Activated naive CD4-positive, alpha-beta T cell treated with Interleukin-2 at 50 U/mL for 16 hours (primary cell): Measurements from ENCODE around the gene NPW.
"Not testable (repeated sequence)": the region's sequence is repeated elsewhere in the genome, so short reads cannot be mapped to it uniquely, and the experiment has no call there.

Experiments
- DNase-seq: peaks from one replicate; pipeline ENCODE4 v3.0.0-alpha.2; 2020

NPW gene

DNA sequence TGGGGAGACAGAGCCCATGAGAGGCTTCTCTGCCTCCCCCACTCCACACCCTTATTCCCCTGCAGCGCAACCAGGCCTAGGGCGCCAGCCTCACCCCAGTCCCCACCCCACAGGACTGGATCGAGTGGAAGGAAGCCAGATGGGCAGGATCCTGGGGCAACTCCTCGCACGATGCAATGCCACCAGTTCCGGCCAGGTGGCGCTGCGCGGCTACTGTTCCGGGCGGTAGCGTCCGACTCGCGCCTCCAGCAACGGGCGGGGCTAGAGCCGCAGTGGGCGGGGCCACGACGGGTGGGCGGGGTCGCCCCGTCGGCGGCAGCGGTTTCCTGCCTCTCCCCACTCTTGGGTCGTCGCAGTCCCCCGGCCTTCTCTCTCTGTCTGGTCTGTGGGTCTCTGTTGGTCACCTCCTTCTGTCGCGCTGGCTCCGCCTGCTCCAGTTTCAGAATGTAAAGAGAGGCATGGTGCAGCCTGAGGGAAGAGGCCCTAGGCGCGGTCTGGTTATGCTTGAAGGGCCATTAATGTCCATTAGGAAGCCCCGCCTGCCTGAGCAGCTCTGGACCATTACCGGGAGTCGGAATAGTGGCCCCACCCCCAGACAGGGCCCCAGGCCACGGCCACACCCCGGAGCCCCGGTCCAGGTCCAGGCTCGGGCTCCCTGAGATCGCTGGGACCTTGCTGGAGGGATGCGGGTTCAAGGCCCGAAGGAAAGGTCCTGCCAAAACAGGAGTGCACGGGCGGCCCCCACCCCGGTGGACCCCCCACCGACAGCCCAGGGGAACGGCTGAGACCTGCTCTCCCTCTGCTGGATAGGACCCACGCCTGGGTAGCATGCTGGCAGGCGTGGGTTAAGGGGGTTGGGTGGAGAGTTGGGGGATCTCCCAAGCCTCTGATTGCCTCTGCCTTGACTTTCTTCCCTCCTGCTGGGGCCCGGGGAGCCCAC lies 3.8 kb downstream of the NPW start:
- peak; percentile 95 for DNase-seq

DNA sequence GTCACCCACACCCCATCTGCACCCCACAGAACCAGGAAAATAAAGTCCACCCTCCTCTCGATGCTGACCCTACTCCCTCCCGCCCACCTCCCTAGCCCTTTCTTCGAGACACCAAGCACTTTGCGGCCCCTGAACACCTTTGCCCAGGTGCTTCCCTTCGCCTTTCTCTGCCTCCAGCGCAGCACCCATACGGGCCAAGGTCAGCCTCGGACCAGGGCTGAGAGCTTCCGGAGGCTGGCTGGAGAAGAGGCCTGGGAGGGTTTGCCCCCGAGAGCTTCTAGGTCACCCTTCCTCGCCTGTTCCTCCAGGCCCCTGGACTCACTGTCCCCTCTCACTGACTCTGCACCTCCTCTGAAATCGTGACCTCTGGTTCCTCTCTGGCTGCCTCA lies 4.4 kb downstream of the NPW start:
- DNase-seq = no peak

DNA sequence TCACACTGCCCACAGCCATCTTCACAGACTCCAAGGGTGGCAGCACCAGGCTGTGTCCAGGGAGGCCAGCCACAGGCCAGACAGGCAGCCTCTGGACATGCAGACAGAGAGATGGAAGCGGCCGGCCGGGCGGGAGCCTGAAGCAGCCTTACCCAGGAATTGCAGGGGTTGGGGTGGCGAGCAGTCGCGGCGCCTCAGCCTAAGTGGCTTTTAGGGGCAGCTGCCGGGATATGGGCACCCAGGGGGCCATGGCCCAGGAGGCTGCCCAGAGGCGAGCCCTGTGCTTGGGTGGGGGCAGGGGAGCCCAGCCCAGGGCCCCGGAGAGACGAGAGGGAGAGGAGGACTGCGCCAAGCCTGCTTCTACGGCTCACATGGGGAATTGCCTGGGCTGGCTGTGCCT lies 5.7 kb downstream of the NPW start:
- DNase-seq = no peak

DNA sequence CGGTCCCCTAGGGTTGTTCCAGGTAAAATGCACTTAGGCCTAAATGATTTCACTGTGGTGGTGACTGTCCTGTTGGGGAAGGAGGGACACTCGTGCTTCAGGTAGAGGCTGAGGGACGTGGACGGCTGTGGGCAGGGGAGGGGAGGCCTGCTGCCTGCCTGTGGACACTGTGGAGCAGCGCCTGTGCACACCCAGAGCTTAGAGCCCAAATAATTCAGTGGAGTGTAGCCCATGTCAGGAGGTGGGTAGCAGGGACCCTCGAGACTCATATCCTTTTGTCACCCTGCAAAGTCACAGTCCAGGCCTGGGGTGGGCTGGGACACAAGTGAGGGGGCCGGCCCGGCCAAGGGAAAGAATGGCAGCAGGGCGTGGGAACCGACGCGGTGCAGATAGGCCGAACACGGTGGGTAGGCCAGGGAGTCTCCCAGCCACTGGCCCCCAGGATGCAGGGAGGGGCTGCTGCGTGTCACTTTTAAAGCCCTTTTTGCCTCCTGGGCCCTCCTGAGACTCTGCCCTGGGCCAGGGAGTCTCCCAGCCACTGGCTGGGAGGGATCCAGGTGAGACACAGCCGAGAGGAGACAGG lies 6.4 kb downstream of the NPW start:
- DNase-seq = no peak

DNA sequence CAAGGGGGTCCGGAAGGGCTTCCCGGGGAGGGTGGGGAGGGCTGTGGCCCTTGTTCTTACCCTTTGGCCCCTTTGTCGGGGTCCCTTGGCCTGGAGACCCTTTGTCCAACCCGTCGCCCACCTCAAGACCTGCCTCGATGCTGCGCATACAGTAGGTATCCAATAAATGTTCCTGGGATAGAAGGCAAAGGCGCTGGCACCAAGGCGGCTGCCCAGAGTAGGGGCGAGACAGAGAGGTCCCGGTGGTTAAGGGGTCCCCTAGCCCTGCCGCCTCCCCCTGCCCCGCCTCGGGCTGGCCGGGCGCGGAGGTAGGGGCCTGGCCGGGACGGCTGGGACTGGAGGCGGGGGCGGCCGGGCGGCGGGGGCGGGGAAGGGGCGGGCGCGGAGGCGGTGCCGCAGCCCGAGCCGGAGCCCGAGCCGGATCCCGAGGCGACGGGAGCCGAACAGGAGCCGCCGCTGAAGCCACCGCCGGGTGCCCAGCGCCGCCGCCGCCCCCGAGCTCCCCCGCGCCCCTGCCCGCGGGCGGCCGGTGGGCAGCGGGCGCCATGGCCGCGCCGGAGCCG lies 7.0 kb downstream of the NPW start, which contains the start of gene NHERF2:
Gene NHERF2 (plus strand): TSS at position 442 of the 563 bp plus-strand sequence. CDS start 104 bp downstream, at position 546.
- peak; percentile 20 for DNase-seq

DNA sequence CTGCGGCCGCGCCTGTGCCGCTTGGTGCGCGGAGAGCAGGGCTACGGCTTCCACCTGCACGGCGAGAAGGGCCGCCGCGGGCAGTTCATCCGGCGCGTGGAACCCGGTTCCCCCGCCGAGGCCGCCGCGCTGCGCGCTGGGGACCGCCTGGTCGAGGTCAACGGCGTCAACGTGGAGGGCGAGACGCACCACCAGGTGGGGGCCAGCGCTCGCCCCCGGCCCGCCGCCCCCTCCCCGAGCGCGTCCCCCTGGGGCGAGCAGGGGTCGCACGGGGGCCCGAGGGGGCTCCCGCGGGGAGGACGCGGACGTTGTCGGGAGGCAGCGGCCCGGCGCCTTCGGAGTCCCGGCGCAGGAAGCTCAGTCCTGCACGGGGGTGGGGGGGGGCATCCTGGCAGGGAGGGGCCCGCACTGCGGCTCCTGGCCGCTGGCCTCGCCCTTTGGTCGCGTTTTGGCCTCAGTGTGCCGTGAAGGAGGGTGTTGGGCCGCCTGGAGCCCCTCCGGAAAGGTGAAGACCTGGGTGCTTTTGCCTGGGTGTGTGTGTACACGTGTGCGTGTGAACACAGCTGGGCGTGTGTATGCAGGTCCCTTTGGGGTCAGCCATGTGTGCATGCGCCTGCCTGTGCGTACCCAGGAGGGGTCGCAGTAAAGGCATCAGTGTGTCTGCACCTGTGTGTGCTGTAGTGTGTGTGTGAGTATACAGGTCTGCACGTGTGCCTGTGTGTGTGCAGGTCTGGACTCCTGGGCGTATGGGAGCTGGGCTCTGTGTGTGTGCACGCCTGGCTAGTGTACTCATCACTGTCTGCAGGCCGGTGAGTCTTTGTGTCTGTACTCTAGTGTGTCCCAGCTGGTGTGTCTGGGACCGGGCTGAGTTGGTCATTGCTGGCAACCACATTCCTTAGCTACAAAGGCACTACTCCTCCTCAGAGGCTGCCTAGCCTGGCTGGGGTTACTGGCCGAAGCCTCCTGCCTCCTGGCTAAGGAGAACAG lies 7.7 kb downstream of the NPW start:
- peak; percentile 30 for DNase-seq

DNA sequence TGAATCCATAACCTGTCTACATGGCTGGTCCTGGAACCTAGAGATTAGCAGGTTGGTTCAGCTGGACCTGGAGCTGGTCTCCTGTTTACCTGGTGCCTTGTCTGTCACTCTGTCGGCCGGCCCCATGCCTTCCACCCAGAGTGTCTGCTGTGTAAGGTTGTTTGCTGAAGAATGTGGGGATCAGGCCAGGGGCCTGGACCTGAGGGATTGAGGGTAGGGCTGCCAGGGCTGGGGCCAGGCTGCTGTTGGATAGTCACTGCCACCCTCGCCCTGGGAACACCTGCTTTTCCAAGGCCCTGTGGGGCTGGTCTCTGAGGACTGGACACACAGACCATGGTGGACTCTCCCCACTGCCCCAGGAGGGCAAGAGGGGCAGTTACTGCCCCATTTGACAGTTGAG lies 8.6 kb downstream of the NPW start:
- no peak for DNase-seq

DNA sequence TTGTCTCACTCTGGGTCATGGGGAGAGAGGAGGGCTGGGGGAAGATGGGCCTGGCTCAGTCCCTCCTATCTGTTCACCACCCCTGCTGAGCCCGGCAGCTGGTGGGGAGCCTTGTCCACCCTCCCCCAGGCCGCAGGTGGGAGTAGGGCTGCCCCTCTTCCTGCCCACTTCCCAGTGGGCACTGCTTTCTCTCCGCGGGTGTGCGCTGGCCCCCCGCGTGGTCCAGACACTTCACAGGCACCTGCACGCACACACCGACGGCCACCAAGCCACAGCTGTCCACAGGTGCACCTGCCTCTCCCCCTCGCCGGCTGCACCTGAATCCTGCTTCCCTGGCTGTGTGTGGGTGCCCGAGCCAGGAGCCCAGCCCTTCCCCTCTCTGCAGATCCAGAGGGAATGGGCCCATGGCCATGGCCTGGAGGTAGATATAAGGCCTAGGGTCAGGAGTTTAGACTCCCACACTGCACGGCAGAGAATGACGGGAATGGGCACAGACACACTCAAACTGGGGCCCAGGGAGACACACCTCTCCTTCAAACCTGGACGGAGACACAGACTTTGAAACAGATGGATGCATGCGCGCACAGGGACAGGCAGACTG lies 9.1 kb downstream of the NPW start:
- DNase-seq = no peak

DNA sequence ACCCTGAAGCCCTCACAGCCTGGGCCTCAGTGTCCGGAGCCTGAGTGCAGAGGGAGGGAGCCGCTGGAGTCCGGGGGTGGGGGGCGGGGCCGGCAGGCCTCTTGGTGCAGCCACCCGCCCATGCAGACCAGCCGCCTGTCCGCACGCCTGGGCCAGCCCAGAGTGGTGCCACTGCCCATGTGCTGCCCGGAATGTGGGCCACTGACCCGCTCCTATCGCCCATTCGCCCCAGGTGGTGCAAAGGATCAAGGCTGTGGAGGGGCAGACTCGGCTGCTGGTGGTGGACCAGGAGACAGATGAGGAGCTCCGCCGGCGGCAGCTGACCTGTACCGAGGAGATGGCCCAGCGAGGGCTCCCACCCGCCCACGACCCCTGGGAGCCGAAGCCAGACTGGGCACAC lies 9.8 kb downstream of the NPW start:
- DNase-seq = no peak

DNA sequence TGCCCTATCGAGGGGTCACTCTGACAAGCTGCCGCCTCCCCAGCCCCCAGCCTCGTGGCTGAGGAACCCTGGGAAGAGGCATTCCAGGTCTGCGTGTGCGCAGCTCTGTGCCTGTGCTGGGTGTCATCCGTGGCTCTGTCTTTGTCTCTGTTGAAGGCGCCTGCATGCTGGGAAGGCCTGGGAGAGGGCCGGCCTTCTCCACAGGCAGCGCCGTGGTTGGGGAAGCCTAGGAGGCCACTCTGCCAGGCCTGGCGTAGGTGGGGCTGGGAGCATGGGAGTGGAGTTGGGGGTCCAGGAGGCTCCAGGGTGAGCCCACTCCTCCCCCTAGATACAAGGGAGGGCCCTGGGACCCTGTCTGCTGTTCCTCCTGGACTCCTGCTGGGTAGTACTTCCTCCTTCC lies 10.5 kb downstream of the NPW start:
- no peak for DNase-seq

DNA sequence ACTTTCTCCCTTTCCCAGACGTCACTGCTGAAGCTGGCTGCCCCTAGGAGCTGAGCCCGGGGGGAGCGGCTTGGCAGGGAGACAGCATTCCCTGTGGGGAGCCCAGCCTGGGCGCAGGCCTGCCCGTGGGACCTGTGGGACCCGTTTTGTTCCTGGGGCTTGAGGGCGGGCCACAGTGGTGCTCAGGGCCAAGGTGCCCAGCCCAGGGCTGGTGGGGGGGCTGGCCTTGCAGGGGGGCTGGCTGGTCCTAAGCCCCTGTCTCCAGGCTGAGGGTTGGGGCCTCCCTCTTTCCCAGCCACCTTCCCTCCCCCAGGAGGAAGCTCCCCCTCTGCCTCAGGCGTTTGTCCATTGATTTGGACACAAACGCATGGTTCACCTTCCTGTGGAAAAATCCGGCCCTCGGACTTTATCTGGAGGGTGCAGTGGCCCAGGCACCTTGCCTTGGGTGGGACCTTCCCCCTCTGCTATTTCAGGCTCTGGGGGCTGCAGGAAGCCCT lies 11.5 kb downstream of the NPW start:
- DNase-seq = no peak

DNA sequence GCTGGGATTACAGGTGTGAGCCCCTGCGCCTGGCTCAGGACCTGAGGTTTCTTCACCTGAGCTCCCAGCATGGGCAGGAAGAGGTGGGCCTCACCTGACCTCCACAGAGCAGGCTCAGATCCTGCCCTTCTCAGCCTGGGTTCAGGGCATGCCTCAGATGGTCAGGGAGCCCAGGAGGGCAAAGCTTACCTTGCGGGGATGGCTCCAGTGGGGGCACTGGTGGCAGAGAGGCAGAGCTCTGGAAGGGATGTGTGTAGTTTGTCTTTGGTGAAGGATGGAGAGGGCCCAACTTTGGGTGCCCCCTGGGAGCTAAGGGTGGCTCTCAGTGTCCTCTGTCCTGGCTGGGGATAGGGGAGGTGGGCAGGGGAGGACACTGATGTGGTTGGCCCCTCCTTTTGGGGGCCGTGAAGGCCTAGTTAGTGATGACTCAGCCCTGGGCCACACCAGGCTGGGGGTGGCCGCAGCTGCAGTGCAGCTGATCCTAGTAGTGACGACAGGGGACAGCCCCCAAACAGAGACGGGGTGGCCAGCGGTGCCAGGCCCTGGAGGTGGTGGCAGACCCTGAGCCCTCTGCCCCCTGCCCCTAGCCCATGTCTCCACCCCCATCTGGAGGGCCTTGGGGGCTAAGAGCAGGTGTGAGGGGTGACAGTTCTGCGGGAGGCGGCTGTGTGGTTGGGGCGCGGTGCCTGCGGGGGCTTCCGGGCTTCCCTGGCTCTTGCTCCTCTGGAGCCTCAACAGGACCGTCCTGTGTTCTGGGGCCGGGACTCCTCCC lies 12.9 kb downstream of the NPW start:
- no peak for DNase-seq

DNA sequence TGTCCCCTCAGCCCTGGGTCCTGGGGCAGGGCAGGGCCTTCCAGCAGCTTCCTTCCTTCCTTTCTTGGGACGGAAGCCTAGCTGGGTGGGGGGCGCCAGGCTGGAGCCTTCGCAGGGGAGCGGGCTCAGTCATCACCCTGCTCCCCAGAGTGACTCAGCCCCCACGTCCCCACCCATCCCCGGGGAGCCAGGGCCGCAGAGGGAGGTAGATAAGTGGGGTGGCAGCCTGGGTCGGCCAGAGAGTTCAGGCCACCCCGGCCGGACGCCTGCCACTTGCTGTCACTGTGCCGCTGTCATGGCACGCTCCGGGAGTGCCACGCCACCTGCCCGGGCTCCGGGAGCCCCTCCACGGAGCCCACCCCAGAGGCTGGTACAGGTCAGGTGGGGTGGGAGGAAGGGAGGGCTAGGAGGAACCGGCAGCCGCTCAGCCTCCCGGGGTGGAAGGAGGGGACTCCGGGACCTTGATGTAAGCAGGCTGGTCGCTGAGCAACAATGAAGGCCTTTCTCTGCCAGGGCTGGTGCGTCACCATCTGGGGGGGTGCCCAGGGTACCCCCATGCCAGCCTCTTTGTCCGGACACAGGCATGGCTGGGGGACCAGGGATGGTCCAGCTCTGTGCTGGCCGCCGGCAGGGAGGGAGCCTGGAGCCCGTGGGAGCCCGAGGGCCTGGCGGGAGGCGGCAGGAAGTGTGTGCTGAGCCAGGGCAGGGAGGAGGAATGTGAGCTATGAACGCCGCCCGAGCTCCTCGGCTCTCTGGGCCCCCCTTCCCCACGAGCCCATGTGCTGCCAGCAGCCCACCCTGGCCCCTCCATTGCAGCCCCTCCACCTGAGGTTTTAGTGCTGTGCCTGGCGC lies 13.7 kb downstream of the NPW start:
- DNase-seq = no peak

DNA sequence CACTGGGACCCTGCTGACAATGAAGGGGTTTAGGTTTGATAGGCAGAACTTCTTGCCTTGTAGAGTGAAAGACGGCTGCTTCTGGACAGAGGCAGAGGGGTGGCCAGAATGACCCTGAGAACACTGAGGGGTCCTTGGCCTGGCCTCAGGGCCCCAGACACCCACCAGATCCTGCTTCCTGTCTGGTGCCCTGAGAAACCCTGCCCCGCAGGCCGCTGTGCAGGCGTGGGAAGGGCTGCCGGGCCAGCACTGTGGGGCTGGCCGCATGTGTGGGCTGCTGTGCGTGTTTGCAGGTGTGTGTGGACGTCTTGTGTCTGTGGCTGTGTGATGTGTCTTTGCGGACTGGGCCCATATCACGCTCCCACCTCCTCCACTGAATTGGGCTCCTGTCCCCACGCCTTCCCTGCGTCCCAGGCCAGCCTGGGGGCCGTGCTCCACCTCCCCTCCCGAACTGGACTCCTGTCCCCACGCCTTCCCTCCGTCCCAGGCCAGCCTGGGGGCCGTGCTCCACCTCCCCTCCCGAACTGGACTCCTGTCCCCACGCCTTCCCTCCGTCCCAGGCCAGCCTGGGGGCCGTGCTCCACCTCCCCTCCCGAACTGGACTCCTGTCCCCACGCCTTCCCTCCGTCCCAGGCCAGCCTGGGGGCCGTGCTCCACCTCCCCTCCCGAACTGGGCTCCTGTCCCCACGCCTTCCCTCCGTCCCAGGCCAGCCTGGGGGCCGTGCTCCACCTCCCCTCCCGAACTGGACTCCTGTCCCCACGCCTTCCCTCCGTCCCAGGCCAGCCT lies 14.5 kb downstream of the NPW start:
- not testable (repeated sequence) for DNase-seq

DNA sequence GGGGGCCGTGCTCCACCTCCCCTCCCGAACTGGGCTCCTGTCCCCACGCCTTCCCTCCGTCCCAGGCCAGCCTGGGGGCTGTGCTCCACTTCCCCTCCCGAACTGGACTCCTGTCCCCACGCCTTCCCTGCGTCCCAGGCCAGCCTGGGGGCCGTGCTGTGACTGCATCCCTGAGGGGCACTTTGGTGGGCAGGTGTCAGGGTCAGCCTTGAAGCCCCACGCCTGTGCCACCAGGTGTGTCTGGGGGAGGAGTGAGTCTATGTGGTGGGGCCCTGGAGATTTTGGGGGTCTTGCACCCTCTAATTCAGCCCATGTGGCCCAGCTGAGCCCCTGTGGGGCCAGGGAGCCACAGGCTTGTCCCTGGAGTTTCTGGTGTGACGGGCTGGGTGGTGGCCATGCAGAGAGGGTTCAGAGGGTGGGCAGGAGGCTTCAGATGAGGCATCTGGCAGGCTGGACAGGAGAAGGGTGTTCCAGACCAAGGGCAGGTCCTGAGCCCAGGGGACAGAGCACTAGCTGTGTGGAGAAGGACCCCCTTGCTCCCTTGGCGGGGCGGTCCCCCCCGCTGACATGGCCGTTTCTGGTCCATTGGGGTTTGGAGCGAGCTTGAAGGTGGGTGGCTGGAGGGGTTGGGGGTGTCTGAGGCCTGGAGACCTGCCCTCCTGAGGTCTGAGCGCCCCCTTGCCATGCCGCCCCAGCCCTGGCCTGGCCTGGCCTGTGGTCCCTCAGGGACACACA lies 15.3 kb downstream of the NPW start:
- DNase-seq = no peak

DNA sequence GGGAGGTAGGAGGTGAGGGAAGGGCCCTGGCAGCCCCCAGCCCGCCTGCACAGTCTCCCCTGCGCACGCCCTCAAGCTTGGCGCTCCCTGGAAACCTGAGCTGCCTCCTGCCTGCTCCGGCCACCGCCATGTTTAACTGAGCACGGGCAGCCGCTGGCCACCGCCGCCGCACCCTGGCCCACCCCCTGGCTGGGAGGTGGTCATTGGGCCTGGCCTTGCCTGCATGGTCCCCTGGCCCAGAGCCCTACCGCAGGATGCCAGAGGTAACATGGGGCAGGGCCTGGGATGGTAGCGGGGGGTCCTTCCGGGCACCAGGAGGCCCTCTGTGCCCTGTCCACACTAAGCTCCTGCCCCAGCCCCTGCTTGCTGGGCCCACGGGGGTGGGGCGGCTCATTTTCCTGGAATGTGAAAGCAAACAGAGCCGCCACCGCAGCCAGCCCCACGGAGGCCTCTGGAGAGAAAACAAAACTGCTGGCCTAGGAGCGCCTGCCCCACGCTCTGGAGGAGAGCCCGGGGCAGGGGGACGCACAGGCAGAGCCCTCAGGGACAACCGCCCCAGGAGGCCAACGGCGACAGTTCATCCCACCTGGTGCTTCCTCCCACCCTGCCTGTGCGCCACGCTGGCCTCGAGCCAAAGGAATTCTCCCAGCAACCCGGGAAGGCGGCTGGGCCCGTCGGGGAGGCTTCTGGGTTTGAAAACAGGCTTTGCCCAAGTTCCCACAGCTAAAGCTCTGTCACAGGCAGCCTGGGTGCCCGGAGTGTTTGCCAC lies 16.0 kb downstream of the NPW start:
- DNase-seq = no peak

DNA sequence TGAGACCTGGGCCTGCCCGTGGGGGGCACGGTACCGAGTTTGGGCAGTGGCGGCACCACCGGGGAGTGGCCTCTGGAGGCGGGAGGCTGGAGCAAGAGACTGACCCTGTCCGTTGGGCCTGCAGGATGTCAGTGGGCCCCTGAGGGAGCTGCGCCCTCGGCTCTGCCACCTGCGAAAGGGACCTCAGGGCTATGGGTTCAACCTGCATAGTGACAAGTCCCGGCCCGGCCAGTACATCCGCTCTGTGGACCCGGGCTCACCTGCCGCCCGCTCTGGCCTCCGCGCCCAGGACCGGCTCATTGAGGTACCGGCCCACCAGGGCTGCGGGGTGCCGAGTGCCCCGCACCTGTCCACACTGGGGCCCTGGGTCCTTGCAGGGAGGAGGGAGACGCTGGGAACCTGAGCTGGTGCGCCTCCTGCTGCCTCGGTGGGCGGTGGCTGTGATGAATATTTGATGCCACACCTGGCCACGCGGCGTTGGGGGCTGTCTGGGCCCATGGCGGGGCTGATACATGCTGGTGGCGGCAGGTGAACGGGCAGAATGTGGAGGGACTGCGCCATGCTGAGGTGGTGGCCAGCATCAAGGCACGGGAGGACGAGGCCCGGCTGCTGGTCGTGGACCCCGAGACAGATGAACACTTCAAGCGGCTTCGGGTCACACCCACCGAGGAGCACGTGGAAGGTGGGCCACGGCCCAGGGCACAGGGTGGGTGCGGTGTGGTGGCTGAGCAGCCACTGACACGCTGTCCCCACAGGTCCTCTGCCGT lies 16.8 kb downstream of the NPW start:
- no peak for DNase-seq
